Endothelial cell of umbilical vein (primary cell): ENCODE results near the gene ALS2. TPM values are rescaled to one million over a fixed set of nuclear protein-coding genes. Genes with fewer than 3 reads are reported as not detected.

Source experiments
- BruUV-seq: library from RNA; stranded (reverse); fragments of 400-500 nt; replicated peaks from 2 replicates; lab custom pipeline; 2021; lab: Mats Ljungman, UMichigan
- CTCF ChIA-PET: fragments of 300-600, 350-600 bp; sonication (Branson Sonifier 250); formaldehyde crosslinking; loops from one replicate; lab custom pipeline; 2021; ENCODE audit warnings: antibody characterized with exemption, inconsistent platforms; lab: Charles Lee
- POLR2A ChIA-PET: fragments of 300-600, 350-600 bp; sonication (Branson Sonifier 250); formaldehyde crosslinking; loops from one replicate; lab custom pipeline; 2021; ENCODE audit warnings: antibody characterized with exemption, inconsistent platforms; lab: Charles Lee
- DNase-seq: peaks from one replicate; pipeline ENCODE4 v3.0.0-alpha.2; 2011; ENCODE audit warnings: low read depth, low spot score
- FAIRE-seq: peaks from 2 replicates; lab custom pipeline; 2011; peaks lifted over from hg19 to GRCh38; lab: Jason Lieb, UNC
- H2AFZ ChIP-seq: 2 replicates; pipeline ENCODE4 v1.6.0; 2012; ENCODE audit warnings: low read depth, low read length, control low read depth, inconsistent platforms
- H3K27ac ChIP-seq: 2 replicates; pipeline ENCODE4 v1.5.1; 2011; ENCODE audit warnings: low read depth, mild to moderate bottlenecking, control low read depth, low read length, moderate library complexity; ENCODE audit not compliant: insufficient read depth
- H3K27me3 ChIP-seq, 2 experiments: 2 replicates each; pipeline versions ENCODE4 v1.6.0 to v1.6.1; 2011; ENCODE audit warnings: low read length in 2 of 2, mixed read lengths in 1 of 2; ENCODE audit not compliant: control insufficient read depth in 2 of 2, insufficient read depth in 2 of 2
- H3K36me3 ChIP-seq, 2 experiments: 2 replicates in 1 of 2; 3 replicates in 1 of 2; pipeline ENCODE4 v1.5.1; 2011; ENCODE audit warnings: low read length in 2 of 2, mild to moderate bottlenecking in 1 of 2, moderate library complexity in 1 of 2; ENCODE audit not compliant: control insufficient read depth in 2 of 2, insufficient read depth in 2 of 2; ENCODE audit errors: extremely low read depth in 1 of 2
- H3K4me1 ChIP-seq: 3 replicates; pipeline ENCODE4 v1.5.1; 2011; ENCODE audit warnings: mild to moderate bottlenecking, low read length; ENCODE audit not compliant: control insufficient read depth, insufficient read depth; ENCODE audit errors: extremely low read depth
- H3K4me2 ChIP-seq: 2 replicates; pipeline ENCODE4 v1.6.1; 2011; ENCODE audit warnings: low read length, control low read depth, mixed read lengths; ENCODE audit not compliant: insufficient read depth
- H3K4me3 ChIP-seq, 3 experiments: fragments of 200-600 bp in 1 of 3; sonication (generic), shearing (Covaris generic) in 1 of 3; replicated peaks in 1 of 3; 2 replicates each; pipeline ENCODE4 v1.5.1; 2011 to 2016; ENCODE audit warnings: control low read depth in 3 of 3, low read length in 3 of 3, mild to moderate bottlenecking in 2 of 3, inconsistent platforms in 1 of 3, low read depth in 1 of 3, moderate library complexity in 1 of 3; ENCODE audit not compliant: insufficient read depth in 1 of 3
- H3K79me2 ChIP-seq: 2 replicates; pipeline ENCODE4 v1.6.0; 2012; ENCODE audit warnings: low read length, inconsistent platforms; ENCODE audit not compliant: control insufficient read depth, insufficient read depth
- H3K9ac ChIP-seq: replicated peaks from 2 replicates; pipeline ENCODE3; 2011; ENCODE audit warnings: low read length, control low read depth; ENCODE audit not compliant: insufficient read depth; ENCODE audit errors: extremely low read depth
- H3K9me1 ChIP-seq: replicated peaks from 3 replicates; pipeline ENCODE4 v1.6.0; 2011; ENCODE audit warnings: mild to moderate bottlenecking, low read length; ENCODE audit not compliant: control insufficient read depth, insufficient read depth; ENCODE audit errors: extremely low read depth
- H3K9me3 ChIP-seq: replicated peaks from 2 replicates; pipeline ENCODE4 v1.5.1; 2012; ENCODE audit warnings: low read length, inconsistent platforms; ENCODE audit not compliant: control insufficient read depth, insufficient read depth
- H4K20me1 ChIP-seq: replicated peaks from 2 replicates; pipeline ENCODE3; 2011; ENCODE audit warnings: mild to moderate bottlenecking, low read length; ENCODE audit not compliant: control insufficient read depth, insufficient read depth; ENCODE audit errors: extremely low read depth
- EZH2 ChIP-seq: IDR thresholded peaks from 2 replicates; pipeline ENCODE4 v1.6.1; 2012; ENCODE audit warnings: borderline replicate concordance, low read depth, mild to moderate bottlenecking, moderate library complexity, low read length, inconsistent platforms; ENCODE audit not compliant: severe bottlenecking
- FOS ChIP-seq: IDR thresholded peaks from 2 replicates; pipeline ENCODE4 v1.6.1; 2011; ENCODE audit warnings: mild to moderate bottlenecking, low read length, moderate library complexity, borderline replicate concordance; ENCODE audit not compliant: insufficient read depth
- GATA2 ChIP-seq: IDR thresholded peaks from 2 replicates; pipeline ENCODE4 v1.7.0; 2011; ENCODE audit warnings: low read depth, mild to moderate bottlenecking, moderate library complexity, mixed read lengths, low read length; ENCODE audit not compliant: insufficient read length, insufficient read depth
- JUN ChIP-seq: IDR thresholded peaks from 2 replicates; pipeline ENCODE4 v1.6.1; 2011; ENCODE audit warnings: borderline replicate concordance, low read depth; ENCODE audit not compliant: insufficient read length, insufficient read depth
- MYC ChIP-seq: IDR thresholded peaks from one replicate; pipeline ENCODE4 v1.6.1; 2011; ENCODE audit warnings: mild to moderate bottlenecking, low read depth, low read length
- POLR2A ChIP-seq: IDR thresholded peaks from 2 replicates; pipeline ENCODE4 v1.6.1; 2012; ENCODE audit warnings: low read depth, mild to moderate bottlenecking, control low read depth, low read length
- POLR2AphosphoS5 ChIP-seq: IDR thresholded peaks from 2 replicates; pipeline ENCODE4 v1.6.1; 2012; ENCODE audit warnings: low read depth, mild to moderate bottlenecking, control low read depth, low read length, moderate library complexity; ENCODE audit not compliant: insufficient read depth
- dilution Hi-C: fragments of 300-500 bp; cut with MboI; formaldehyde crosslinking; loops from one replicate; pipeline ENCODE4 v1.15.0; 2019; ENCODE audit warnings: low sequenced_read_pairs; ENCODE audit not compliant: extremely low pct_ligation_motif_present
- intact Hi-C: fragments of 100-400 bp; cut with micrococcal nuclease; formaldehyde crosslinking; loops from one replicate; pipeline ENCODE4 v1.10.0; 2022
- polyA plus RNA-seq, 4 experiments: library from polyadenylated mRNA; depleted of rRNA in 3 of 4; stranded (reverse) in 3 of 4; unstranded in 1 of 4; fragments of >200 nt; gene quantifications; 2 replicates each; pipeline versions ENCODE4 v1.2.1 to v1.2.3, GENCODE V29; 2011 to 2012; ENCODE audit warnings: missing spikeins in 1 of 4
- total RNA-seq: library from RNA; stranded (reverse); gene quantifications from 2 replicates; pipeline ENCODE4 v1.2.3, GENCODE V29; 2021
- TF ChIP-seq, protein P1 (sequence below): IDR thresholded peaks from 2 replicates; pipeline ENCODE4 v1.6.1; 2011; ENCODE audit not compliant: insufficient read depth, insufficient read length
- TF ChIP-seq, protein P2 (sequence below), 2 donors: IDR thresholded peaks; 1 replicate in 1 of 2; 2 replicates in 1 of 2; pipeline ENCODE4 v1.5.1; 2011; ENCODE audit warnings: low read length in 2 of 2, mild to moderate bottlenecking in 2 of 2, moderate library complexity in 2 of 2, control low read depth in 1 of 2, inconsistent platforms in 1 of 2, low read depth in 1 of 2; ENCODE audit not compliant: insufficient read depth in 1 of 2; ENCODE audit errors: extremely low read depth in 1 of 2

Gene ALS2
- total and polyA plus RNA-seq, 2 donors (not counting 3 experiments of a cell fraction or from before 2014, with no cell fraction given): 13.1 to 36.1 TPM

DNA sequence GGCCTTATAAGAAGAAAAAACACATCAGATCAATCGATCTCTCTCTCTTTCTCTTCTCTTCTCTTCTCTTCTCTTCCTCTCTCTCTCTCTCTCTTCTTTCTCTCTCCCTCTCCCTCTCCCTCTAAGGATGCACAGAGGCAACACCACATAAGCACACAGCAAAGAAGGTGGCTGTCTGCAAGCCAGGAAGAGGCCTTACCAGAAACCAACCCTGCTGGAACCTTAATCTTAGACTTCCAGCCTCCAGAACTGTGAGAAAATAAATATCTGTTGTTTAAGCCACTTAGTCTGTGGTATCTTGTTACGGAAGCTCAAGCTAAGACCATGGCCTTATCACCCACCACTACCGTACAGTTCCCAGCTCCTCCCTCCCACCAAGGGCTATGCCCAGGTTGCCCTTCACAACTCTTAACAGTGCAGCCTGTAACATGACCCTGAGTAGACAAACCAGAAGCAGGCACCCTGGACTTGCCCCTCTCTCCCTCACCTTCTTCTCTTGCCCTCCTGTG lies 112.3 kb downstream of the ALS2 start:
- Histone ChIP-seq H2AFZ (no peak overlapping the region), H4K20me1 (no peaks in the 10 kb centered on the region), H3K9me3 (no peaks in the 10 kb centered on the region), H3K27me3 (no peaks in the 10 kb centered on the region), H3K27ac (no peak overlapping the region), H3K36me3 (no peaks in the 10 kb centered on the region), H3K4me2 (no peak overlapping the region), H3K9ac (no peak overlapping the region), H3K79me2 (no peaks in the 10 kb centered on the region), H3K9me1 (no peaks in the 10 kb centered on the region), H3K4me1 (peaks cover 2% of the 10 kb centered on the region), H3K4me3 (no peak overlapping the region)
- dilution Hi-C loops: no loop called here
- TF ChIP-seq POLR2AphosphoS5: no peak
- TF ChIP-seq, protein P1, sequence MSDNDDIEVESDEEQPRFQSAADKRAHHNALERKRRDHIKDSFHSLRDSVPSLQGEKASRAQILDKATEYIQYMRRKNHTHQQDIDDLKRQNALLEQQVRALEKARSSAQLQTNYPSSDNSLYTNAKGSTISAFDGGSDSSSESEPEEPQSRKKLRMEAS: no peak
- no peak for TF ChIP-seq EZH2
- no peak for TF ChIP-seq POLR2A
- TF ChIP-seq MYC: no peak
- TF ChIP-seq, protein P2, sequence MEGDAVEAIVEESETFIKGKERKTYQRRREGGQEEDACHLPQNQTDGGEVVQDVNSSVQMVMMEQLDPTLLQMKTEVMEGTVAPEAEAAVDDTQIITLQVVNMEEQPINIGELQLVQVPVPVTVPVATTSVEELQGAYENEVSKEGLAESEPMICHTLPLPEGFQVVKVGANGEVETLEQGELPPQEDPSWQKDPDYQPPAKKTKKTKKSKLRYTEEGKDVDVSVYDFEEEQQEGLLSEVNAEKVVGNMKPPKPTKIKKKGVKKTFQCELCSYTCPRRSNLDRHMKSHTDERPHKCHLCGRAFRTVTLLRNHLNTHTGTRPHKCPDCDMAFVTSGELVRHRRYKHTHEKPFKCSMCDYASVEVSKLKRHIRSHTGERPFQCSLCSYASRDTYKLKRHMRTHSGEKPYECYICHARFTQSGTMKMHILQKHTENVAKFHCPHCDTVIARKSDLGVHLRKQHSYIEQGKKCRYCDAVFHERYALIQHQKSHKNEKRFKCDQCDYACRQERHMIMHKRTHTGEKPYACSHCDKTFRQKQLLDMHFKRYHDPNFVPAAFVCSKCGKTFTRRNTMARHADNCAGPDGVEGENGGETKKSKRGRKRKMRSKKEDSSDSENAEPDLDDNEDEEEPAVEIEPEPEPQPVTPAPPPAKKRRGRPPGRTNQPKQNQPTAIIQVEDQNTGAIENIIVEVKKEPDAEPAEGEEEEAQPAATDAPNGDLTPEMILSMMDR (IDR thresholded peaks at IDR 0.05; ENCODE audit: extremely low read depth in 1 of 2, insufficient read depth in 1 of 2, low read depth in 1 of 2, low read length in 2 of 2): no peak
- no peak for TF ChIP-seq FOS
- no peak for TF ChIP-seq GATA2
- TF ChIP-seq JUN: no peak
- BruUV-seq: no TSS peak
- DNase-seq (no peak), FAIRE-seq (no peak)
- intact Hi-C loops: no loop called here
- ChIA-PET POLR2A (no interaction called here), CTCF (interaction anchor here (1.7 to 2.2 kb wide), 2 partner anchors 39 to 41 kb away, joined by 6 to 14 read pairs; no protein-coding TSS in a partner anchor)
